K562 (cell line): Measurements from ENCODE around the gene ZNF512B. TPM values are rescaled to one million over a fixed set of nuclear protein-coding genes. Genes with fewer than 3 reads are reported as not detected.

Source experiments
- CREB1 ChIP-seq, 2 experiments: sonication (generic) in 1 of 2; formaldehyde crosslinking in 1 of 2; IDR thresholded peaks; 2 replicates each; pipeline versions ENCODE4 v1.6.1 to v1.8.0; 2012 to 2022; ENCODE audit warnings: inconsistent platforms in 1 of 2, mild to moderate bottlenecking in 1 of 2, missing genetic modification reagents in 1 of 2, moderate library complexity in 1 of 2
- FOXK2 ChIP-seq, 2 experiments: fragments of 450-650 bp; IDR thresholded peaks in 1 of 2; conservative IDR thresholded peaks in 1 of 2; 2 replicates each; pipeline ENCODE4 v1.6.1; 2016; ENCODE audit warnings: low read depth in 2 of 2, mild to moderate bottlenecking in 1 of 2
- GABPB1 ChIP-seq: sonication (generic); formaldehyde crosslinking; IDR thresholded peaks from 2 replicates; pipeline ENCODE4 v1.8.0; 2022; ENCODE audit warnings: mild to moderate bottlenecking, missing genetic modification reagents
- HBP1 ChIP-seq: fragments of 450-650 bp; formaldehyde crosslinking; IDR thresholded peaks from 2 replicates; pipeline ENCODE4 v1.4.0; 2022; ENCODE audit warnings: missing genetic modification characterization
- HDAC2 ChIP-seq: fragments of 450-650 bp; IDR thresholded peaks from 2 replicates; pipeline ENCODE4 v1.6.1; 2016; ENCODE audit warnings: mild to moderate bottlenecking
- HDAC3 ChIP-seq: fragments of 450-650 bp; IDR thresholded peaks from 2 replicates; pipeline ENCODE4 v1.6.1; 2018; ENCODE audit warnings: borderline replicate concordance, mild to moderate bottlenecking, moderate library complexity; ENCODE audit not compliant: partially characterized antibody
- HDGF ChIP-seq: fragments of 450-650 bp; IDR thresholded peaks from 2 replicates; pipeline ENCODE4 v1.6.1; 2016
- L3MBTL2 ChIP-seq: fragments of 450-650 bp; IDR thresholded peaks from 2 replicates; pipeline ENCODE4 v1.6.1; 2016; ENCODE audit warnings: mild to moderate bottlenecking, moderate library complexity
- MCM3 ChIP-seq: fragments of 450-650 bp; IDR thresholded peaks from 2 replicates; pipeline ENCODE4 v1.6.1; 2016
- MYC ChIP-seq, 2 experiments: fragments of 250-450 bp in 1 of 2; sonication (Bioruptor Pico) in 1 of 2; IDR thresholded peaks; 2 replicates each; pipeline versions ENCODE4 v1.5.1 to v1.6.1; 2012 to 2021; ENCODE audit warnings: low read depth in 2 of 2, borderline replicate concordance in 1 of 2, improper control_type of control experiment in 1 of 2, low read length in 1 of 2, mild to moderate bottlenecking in 1 of 2, moderate library complexity in 1 of 2
- SAFB ChIP-seq: fragments of 200-400 bp; formaldehyde crosslinking; IDR thresholded peaks from 2 replicates; pipeline ENCODE4 v1.6.1; 2017; ENCODE audit warnings: low read depth, low read length, borderline replicate concordance
- ZNF224 ChIP-seq: sonication (generic); formaldehyde crosslinking; IDR thresholded peaks from 2 replicates; pipeline ENCODE4 v1.8.0; 2022; ENCODE audit warnings: mild to moderate bottlenecking, missing genetic modification reagents
- ZNF644 ChIP-seq: fragments of 200-800 bp; sonication (Bioruptor generic); IDR thresholded peaks from 2 replicates; pipeline ENCODE4 v1.6.1; 2016; ENCODE audit warnings: low read depth, missing genetic modification characterization, missing compliant biosample characterization
- polyA plus RNA-seq, 8 experiments: library from polyadenylated mRNA; depleted of rRNA in 4 of 8; stranded (reverse) in 5 of 8; unstranded in 3 of 8; fragments of >200 nt; fragmentation: Nextera tagmentation in 2 of 8; fragmentation: Illumina TruSeq in 1 of 8; extraction: Ambion mirVana in 2 of 8; extraction: Trizol in 1 of 8; gene quantifications; 2 replicates each; pipeline versions ENCODE4 v1.2.1 to v1.2.3, GENCODE V29; 2011 to 2014; ENCODE audit warnings: inconsistent platforms in 1 of 8, missing spikeins in 1 of 8
- total RNA-seq, 7 experiments: library from RNA; depleted of rRNA in 6 of 7; stranded (reverse); fragments of >200 nt in 6 of 7; fragmentation: Illumina TruSeq in 2 of 7; extraction: Trizol in 2 of 7; gene quantifications; 2 replicates each; pipeline versions ENCODE4 v1.2.1 to v1.2.3, GENCODE V29; 2011 to 2021; ENCODE audit warnings: low replicate concordance in 1 of 7
- TF ChIP-seq, protein P1 (sequence below): fragments of 450-650 bp; formaldehyde crosslinking; IDR thresholded peaks from 2 replicates; pipeline ENCODE4 v1.4.0; 2020; ENCODE audit warnings: mild to moderate bottlenecking, moderate library complexity
- TF ChIP-seq, protein P2 (sequence below), 2 experiments: fragments of 450-650 bp; conservative IDR thresholded peaks; 2 replicates each; pipeline ENCODE4 v1.6.1; 2017; ENCODE audit warnings: mild to moderate bottlenecking in 2 of 2, moderate library complexity in 2 of 2
- TF ChIP-seq, protein P3 (sequence below), 2 experiments: fragments of 200-800 bp in 1 of 2; sonication (Bioruptor generic) in 1 of 2; sonication (generic) in 1 of 2; formaldehyde crosslinking in 1 of 2; IDR thresholded peaks in 1 of 2; conservative IDR thresholded peaks in 1 of 2; 2 replicates each; pipeline versions ENCODE4 v1.5.0 to v1.6.1; 2016 to 2020; ENCODE audit warnings: missing compliant biosample characterization in 1 of 2, missing genetic modification characterization in 1 of 2, missing genetic modification reagents in 1 of 2
- TF ChIP-seq, protein P4 (sequence below): fragments of 200-800 bp; sonication (Bioruptor generic); IDR thresholded peaks from 2 replicates; pipeline ENCODE4 v1.6.1; 2017; ENCODE audit warnings: missing genetic modification characterization, missing compliant biosample characterization

Gene ZNF512B
- total and polyA plus RNA-seq, 9 of the 15 experiments (the other 6 are each of a cell fraction or from before 2014, with no cell fraction given): 0.01 to 27.8 (median 8.2) TPM

DNA sequence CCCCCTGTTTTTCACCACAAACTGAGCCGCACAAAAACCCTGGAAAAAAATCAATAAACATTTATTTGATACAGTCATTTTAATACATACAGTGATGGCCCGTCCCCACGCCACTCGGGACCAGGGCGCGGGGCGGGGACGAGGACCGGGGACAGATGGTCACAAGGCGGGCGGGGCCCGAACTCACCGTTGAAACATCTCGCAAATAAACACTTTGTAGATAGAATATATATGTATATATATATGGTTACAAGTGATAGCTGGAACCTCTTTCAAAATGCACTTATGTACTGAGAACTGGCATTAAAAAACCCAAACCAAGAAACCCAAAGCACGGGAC is 13.1 kb downstream of the ZNF512B start (continued):
- TF ChIP-seq, protein P1, sequence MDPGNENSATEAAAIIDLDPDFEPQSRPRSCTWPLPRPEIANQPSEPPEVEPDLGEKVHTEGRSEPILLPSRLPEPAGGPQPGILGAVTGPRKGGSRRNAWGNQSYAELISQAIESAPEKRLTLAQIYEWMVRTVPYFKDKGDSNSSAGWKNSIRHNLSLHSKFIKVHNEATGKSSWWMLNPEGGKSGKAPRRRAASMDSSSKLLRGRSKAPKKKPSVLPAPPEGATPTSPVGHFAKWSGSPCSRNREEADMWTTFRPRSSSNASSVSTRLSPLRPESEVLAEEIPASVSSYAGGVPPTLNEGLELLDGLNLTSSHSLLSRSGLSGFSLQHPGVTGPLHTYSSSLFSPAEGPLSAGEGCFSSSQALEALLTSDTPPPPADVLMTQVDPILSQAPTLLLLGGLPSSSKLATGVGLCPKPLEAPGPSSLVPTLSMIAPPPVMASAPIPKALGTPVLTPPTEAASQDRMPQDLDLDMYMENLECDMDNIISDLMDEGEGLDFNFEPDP (CRISPR knock-in tag): no peak
- TF ChIP-seq L3MBTL2 (peak; percentile 2; the same call in 1 of the 2 replicates), HDGF (no peak), GABPB1 (0 out of 2 replicates have a peak, but pooled peaks have one; percentile 9), HDAC2 (peak; percentile 48; the same call in 1 of the 2 replicates), SAFB (no peak), ZNF644 (tag) (peak; percentile 10; the same call in 1 of the 2 replicates), FOXK2 (conservative IDR thresholded peaks at IDR 0.05 in 1 of 2, IDR thresholded peaks at IDR 0.05 in 1 of 2; ENCODE audit: low read depth in 2 of 2) (peak; percentile 63 to 69; a peak in 3 of 4 replicates), ZNF224 (CRISPR knock-in tag) (no peak), CREB1 (IDR thresholded peaks at IDR 0.05) (no peak), CREB1 (CRISPR knock-in tag; IDR thresholded peaks at IDR 0.05) (0 out of 2 replicates have a peak, but pooled peaks have one; percentile 60), HBP1 (CRISPR knock-in tag) (no peak), MYC (IDR thresholded peaks at IDR 0.05; ENCODE audit: low read depth, low read length) (no peak), MYC (CRISPR knock-in tag; IDR thresholded peaks at IDR 0.05; ENCODE audit: borderline replicate concordance, low read depth) (peak; percentile 40; the same call in 1 of the 2 replicates), HDAC3 (no peak), MCM3 (no peak)
- TF ChIP-seq, protein P2, sequence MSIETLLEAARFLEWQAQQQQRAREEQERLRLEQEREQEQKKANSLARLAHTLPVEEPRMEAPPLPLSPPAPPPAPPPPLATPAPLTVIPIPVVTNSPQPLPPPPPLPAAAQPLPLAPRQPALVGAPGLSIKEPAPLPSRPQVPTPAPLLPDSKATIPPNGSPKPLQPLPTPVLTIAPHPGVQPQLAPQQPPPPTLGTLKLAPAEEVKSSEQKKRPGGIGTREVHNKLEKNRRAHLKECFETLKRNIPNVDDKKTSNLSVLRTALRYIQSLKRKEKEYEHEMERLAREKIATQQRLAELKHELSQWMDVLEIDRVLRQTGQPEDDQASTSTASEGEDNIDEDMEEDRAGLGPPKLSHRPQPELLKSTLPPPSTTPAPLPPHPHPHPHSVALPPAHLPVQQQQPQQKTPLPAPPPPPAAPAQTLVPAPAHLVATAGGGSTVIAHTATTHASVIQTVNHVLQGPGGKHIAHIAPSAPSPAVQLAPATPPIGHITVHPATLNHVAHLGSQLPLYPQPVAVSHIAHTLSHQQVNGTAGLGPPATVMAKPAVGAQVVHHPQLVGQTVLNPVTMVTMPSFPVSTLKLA (conservative IDR thresholded peaks at IDR 0.05): peak; percentile 76 to 99; a peak in 3 of 4 replicates
- TF ChIP-seq, protein P3, sequence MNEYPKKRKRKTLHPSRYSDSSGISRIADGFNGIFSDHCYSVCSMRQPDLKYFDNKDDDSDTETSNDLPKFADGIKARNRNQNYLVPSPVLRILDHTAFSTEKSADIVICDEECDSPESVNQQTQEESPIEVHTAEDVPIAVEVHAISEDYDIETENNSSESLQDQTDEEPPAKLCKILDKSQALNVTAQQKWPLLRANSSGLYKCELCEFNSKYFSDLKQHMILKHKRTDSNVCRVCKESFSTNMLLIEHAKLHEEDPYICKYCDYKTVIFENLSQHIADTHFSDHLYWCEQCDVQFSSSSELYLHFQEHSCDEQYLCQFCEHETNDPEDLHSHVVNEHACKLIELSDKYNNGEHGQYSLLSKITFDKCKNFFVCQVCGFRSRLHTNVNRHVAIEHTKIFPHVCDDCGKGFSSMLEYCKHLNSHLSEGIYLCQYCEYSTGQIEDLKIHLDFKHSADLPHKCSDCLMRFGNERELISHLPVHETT (CRISPR knock-in tag; conservative IDR thresholded peaks at IDR 0.05 in 1 of 2, IDR thresholded peaks at IDR 0.05 in 1 of 2): peak in 1 of 2 experiments; percentile 54; a peak in 1 of 4 replicates
- TF ChIP-seq, protein P4, sequence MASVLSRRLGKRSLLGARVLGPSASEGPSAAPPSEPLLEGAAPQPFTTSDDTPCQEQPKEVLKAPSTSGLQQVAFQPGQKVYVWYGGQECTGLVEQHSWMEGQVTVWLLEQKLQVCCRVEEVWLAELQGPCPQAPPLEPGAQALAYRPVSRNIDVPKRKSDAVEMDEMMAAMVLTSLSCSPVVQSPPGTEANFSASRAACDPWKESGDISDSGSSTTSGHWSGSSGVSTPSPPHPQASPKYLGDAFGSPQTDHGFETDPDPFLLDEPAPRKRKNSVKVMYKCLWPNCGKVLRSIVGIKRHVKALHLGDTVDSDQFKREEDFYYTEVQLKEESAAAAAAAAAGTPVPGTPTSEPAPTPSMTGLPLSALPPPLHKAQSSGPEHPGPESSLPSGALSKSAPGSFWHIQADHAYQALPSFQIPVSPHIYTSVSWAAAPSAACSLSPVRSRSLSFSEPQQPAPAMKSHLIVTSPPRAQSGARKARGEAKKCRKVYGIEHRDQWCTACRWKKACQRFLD (CRISPR knock-in tag): peak; percentile 3
- TF ChIP-seq, all 486 proteins: peak for 17
